KMS-11 (cell line): ENCODE results near the gene ASPG.

Source experiments
- H2AFZ ChIP-seq: fragments of 200-600 bp; sonication (generic); 2 replicates; pipeline ENCODE4 v1.6.1; 2016; ENCODE audit warnings: antibody characterized with exemption, mixed run types, low read depth
- H3K27ac ChIP-seq: fragments of 200-600 bp; sonication (generic); 2 replicates; pipeline ENCODE4 v1.6.1; 2016; ENCODE audit warnings: mild to moderate bottlenecking, mixed run types
- H3K27me3 ChIP-seq: fragments of 200-600 bp; sonication (generic); 2 replicates; pipeline ENCODE4 v1.6.1; 2017; ENCODE audit warnings: mild to moderate bottlenecking, low read depth, mixed run types, moderate library complexity; ENCODE audit not compliant: insufficient read depth
- H3K36me3 ChIP-seq: fragments of 200-600 bp; sonication (generic); 2 replicates; pipeline ENCODE4 v1.6.1; 2017; ENCODE audit warnings: mild to moderate bottlenecking, mixed run types; ENCODE audit not compliant: insufficient read depth
- H3K4me1 ChIP-seq: fragments of 200-600 bp; sonication (generic); 2 replicates; pipeline ENCODE4 v1.6.1; 2016; ENCODE audit warnings: mild to moderate bottlenecking, low read depth, mixed run types; ENCODE audit not compliant: poor library complexity, severe bottlenecking
- H3K4me2 ChIP-seq: fragments of 200-600 bp; sonication (generic); 2 replicates; pipeline ENCODE4 v1.7.0; 2016; ENCODE audit warnings: mild to moderate bottlenecking, mixed run types
- H3K4me3 ChIP-seq: fragments of 200-600 bp; sonication (generic); IDR thresholded peaks from 2 replicates; pipeline ENCODE4 v1.6.1; 2017; ENCODE audit warnings: low read depth, low read length, mixed read lengths; ENCODE audit not compliant: insufficient read depth
- H3K79me2 ChIP-seq: fragments of 200-600 bp; sonication (generic); 2 replicates; pipeline ENCODE4 v1.6.1; 2016; ENCODE audit warnings: low read depth, mixed run types; ENCODE audit not compliant: insufficient read depth
- H3K9ac ChIP-seq: fragments of 200-600 bp; sonication (generic); 2 replicates; pipeline ENCODE4 v1.6.1; 2016; ENCODE audit warnings: mild to moderate bottlenecking, mixed run types
- H4K20me1 ChIP-seq: fragments of 200-600 bp; sonication (generic); 2 replicates; pipeline ENCODE4 v1.6.1; 2016; ENCODE audit warnings: mild to moderate bottlenecking, mixed run types; ENCODE audit not compliant: insufficient read depth
- CTCF ChIP-seq: fragments of 200-600 bp; sonication (generic); conservative IDR thresholded peaks from 2 replicates; pipeline ENCODE4 v1.6.1; 2017; ENCODE audit warnings: low read depth, mild to moderate bottlenecking, antibody characterized with exemption, low read length, moderate library complexity, mixed read lengths

ASPG gene

GRCh38 chr14:104141621-104142091 is 56.2 kb downstream of the ASPG start:
- Histone ChIP-seq H3K27ac (no peak overlapping the region), H3K4me1 (no peaks in the 10 kb centered on the region), H3K36me3 (no peaks in the 10 kb centered on the region), H3K4me2 (no peak overlapping the region), H3K79me2 (no peaks in the 10 kb centered on the region), H4K20me1 (no peaks in the 10 kb centered on the region), H3K4me3 (no peak overlapping the region), H2AFZ (no peak overlapping the region), H3K9ac (no peak overlapping the region), H3K27me3 (peaks cover 27% of the 10 kb centered on the region; the same call in 1 of the 2 replicates)
- TF ChIP-seq CTCF, result no peak

- no peaks in the 10 kb centered on the region for H3K36me3 ChIP-seq
- H3K4me2 ChIP-seq, result no peak overlapping the region
- H2AFZ ChIP-seq, result no peak overlapping the region
- no peak overlapping the region for H3K4me3 ChIP-seq
- no peaks in the 10 kb centered on the region for H4K20me1 ChIP-seq
- TF ChIP-seq CTCF, result no peak
- H3K27me3 ChIP-seq, result peaks cover 28% of the 10 kb centered on the region; the same call in 1 of the 2 replicates
- H3K27ac ChIP-seq, result no peak overlapping the region
- no peaks in the 10 kb centered on the region for H3K79me2 ChIP-seq
- H3K4me1 ChIP-seq, result no peaks in the 10 kb centered on the region
- H3K9ac ChIP-seq, result no peak overlapping the region
Measured at GRCh38 chr14:104142136-104142945, 56.8 kb downstream of the ASPG start.

GRCh38 chr14:104142946-104143470 is 57.5 kb downstream of the ASPG start:
- no peak overlapping the region for H3K4me3 ChIP-seq
- H3K79me2 ChIP-seq, result no peaks in the 10 kb centered on the region
- no peaks in the 10 kb centered on the region for H3K36me3 ChIP-seq
- no peak overlapping the region for H3K27ac ChIP-seq
- H3K27me3 ChIP-seq, result peaks cover 28% of the 10 kb centered on the region; the same call in 1 of the 2 replicates
- TF ChIP-seq CTCF, result no peak
- no peak overlapping the region for H2AFZ ChIP-seq
- no peak overlapping the region for H3K4me2 ChIP-seq
- no peaks in the 10 kb centered on the region for H4K20me1 ChIP-seq
- no peak overlapping the region for H3K9ac ChIP-seq
- H3K4me1 ChIP-seq, result no peaks in the 10 kb centered on the region

GRCh38 chr14:104143521-104144452 is 58.3 kb downstream of the ASPG start:
- Histone ChIP-seq H3K27me3 (peaks cover 30% of the 10 kb centered on the region; the same call in 1 of the 2 replicates), H3K4me1 (no peaks in the 10 kb centered on the region), H3K27ac (no peak overlapping the region), H2AFZ (no peak overlapping the region), H3K4me2 (no peak overlapping the region), H4K20me1 (no peaks in the 10 kb centered on the region), H3K9ac (no peak overlapping the region), H3K79me2 (no peaks in the 10 kb centered on the region), H3K36me3 (no peaks in the 10 kb centered on the region), H3K4me3 (no peak overlapping the region)
- TF ChIP-seq CTCF, result no peak
